Raji (cell line): ENCODE data around the gene ACTRT2.

Source experiments
- POLR2A ChIP-seq: IDR thresholded peaks from 2 replicates; pipeline ENCODE4 v1.6.1; 2011; ENCODE audit warnings: low read depth, low read length, control low read depth; ENCODE audit not compliant: insufficient read depth

ACTRT2 gene

DNA sequence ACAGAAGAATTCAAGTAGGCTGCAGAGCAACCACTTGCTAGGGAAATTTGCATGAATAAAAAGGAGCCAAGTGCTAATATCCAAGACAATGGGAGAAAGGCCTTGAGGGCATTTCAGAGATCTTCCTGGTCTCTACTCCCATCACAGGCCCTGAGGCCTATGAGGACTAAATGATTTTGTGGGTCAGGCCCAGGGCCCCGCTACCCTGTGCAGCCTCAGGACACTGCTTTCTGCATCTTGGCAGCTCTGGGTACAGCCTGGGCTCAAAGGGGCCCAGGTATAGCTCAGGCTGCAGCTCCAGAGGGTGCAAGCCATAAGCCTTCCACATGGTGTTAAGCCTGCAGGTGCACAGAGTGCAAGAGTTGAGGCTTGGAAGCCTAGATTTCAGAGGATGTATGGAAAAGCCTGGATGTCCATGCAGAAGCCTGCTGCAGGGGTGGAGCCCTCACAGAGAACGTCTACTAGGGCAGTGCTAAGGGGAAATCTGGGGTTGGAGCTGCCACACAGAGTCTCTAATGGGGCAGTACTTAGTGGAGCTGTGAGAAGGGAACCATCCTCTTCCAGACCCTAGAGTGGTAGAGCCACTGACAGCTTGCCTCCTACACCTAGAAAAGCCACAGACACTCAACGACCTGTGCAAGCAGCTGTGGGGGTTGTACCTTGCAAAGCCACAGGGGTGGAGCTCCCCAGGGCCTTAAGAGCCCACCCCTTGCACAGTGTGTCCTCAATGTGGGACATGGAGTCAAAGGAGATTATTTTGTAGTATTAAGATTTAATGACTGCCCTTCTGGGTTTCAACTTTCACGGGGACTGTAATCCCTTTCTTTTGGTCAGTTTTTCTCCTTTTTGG is 13.7 kb upstream of the ACTRT2 start:
- no peak for TF ChIP-seq POLR2A

- TF ChIP-seq POLR2A = no peak
Observed at GRCh38 chr1:3009021-3009420, 12.2 kb upstream of the ACTRT2 start.

DNA sequence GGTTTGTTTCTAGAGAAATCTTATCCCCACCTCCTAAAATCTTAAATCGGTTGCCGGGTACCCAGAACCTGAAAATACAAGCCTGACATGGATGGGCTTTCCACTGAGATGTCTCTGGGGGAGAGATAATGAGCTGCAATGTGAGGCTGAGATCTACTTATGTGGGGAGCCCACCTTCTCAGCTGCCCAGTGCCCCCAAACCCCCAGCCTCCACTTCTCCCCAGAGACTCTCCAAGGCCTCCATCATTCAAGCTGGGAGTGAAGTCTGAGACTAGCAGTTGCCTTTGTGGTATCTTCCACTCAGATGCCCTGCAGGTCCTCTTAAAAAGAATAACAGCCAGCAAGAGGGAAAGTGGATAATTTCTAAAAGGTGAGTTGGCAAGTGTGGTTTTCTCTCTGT is 11.7 kb upstream of the ACTRT2 start:
- TF ChIP-seq POLR2A = no peak

- TF ChIP-seq POLR2A = no peak
Observed at GRCh38 chr1:3011127-3011526, 10.1 kb upstream of the ACTRT2 start.

DNA sequence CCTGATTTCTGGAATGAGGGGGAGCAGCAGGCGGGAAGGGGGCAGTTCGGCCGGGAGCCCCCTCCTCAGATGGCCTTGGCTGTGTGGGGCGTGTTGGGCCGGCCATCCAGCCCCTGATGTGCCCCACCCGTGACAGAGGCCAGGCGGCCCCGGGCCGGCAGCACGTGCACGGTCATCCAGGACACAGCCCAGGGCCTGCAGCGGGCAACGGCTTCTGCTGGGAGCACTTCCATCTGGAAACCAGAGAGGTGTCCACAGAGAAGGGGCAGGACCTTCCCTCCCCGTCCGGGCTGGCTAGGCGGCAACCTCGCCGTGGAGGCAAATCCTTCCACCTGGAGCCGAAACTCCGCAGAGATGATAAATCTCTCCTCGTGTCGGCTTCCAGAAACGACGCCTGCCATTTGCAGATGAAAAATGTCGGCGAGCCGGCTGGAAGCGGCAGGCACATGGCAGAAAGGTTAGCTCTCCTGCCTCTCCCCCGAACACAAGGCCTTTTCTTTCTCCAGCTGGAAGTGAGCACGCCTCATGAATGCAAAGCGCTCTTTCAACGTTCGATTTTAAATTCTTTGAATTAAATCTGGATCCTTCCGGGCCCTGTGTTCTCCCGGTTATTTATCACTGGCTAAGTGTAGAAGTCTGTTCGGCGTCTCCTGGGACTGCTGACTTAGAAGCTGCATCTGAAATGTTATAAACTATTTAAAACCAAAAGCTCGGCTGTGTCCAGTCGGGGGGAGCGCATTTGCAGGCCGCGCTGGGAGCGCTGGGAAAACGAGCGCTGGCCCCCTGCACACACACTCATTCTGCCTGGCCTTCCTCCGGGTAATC is 9.4 kb upstream of the ACTRT2 start:
- TF ChIP-seq POLR2A = no peak

- no peak for TF ChIP-seq POLR2A
Observed at GRCh38 chr1:3012456-3013291, 8.6 kb upstream of the ACTRT2 start.

- no peak for TF ChIP-seq POLR2A
Observed at GRCh38 chr1:3013371-3014049, 7.8 kb upstream of the ACTRT2 start.

- no peak for TF ChIP-seq POLR2A
Observed at GRCh38 chr1:3014050-3014440, 7.2 kb upstream of the ACTRT2 start.

- no peak for TF ChIP-seq POLR2A
Observed at GRCh38 chr1:3014443-3015268, 6.6 kb upstream of the ACTRT2 start.

DNA sequence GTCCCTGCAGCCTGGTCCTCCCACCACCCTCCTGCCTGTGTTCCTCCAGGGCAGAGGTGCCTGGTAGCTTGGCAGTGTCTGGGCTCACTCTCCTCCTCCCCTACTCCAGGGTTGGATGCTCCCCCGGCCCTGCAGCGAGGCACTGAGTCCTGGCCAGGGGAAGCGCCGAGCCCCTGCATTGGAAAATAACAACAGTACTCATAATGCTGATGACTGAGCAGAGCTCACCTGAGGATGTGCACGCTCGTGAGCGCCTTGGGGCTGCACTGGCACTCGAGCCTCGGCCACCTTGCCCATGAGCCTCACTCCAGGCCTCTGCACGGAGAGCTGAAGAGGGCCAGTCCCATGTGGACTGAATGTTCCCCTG is 6.0 kb upstream of the ACTRT2 start:
- TF ChIP-seq POLR2A = no peak

DNA sequence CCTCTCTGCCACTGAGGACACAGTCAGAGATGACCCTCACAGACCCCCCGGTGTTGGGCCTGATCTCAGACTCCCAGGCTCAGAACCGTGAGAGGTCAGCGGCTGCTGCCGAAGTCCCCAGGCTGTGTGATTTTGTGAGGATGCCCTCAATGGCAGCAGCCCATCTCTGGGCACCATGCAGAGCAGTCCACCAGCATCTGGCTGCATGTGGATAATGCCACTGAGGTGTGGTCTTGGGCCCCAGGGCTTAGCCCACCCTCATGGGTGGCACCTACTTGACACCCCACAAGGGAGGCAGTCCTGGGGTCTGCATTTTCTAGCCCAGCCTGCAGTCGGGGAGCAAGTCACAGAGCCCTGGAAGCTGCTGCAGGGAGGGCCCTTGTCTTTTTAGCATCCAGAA is 5.5 kb upstream of the ACTRT2 start:
- no peak for TF ChIP-seq POLR2A

DNA sequence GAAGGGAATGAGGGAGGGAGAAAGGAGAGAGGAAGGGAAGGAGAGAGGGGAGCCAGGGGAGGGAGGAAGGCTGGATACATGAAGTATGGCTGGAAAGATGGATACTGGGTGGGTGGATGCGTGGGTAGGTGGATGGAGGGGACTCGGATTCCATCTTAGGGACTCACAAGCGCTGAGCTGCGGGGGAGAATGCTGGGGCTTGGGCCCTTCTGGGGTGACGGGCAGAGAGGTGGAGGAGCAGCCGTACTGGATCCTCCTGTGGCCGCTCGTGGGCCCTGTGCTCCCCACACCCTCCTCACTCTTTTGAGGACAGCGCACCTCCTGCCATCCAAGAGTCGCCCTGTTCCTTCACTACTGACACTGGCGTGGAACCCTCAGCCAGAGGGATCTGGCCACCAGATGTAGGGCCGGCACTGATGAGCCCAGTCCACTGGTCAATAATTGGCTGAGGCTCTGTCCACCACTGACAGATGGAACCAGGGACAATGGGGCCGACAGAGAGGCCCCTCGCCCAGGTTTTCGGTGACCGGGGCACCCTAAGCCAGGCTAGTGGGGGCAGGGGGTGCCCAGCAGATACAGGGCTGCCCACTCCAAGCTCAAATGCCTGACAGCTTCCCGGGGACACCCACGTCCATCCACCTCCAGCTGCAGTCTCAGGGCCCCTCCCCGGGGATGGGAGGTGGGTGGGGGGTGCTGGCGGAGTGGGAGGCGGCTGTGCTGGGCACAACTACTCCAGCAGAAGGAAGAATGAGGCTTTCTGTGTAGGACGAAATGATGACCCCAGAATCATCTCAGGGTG is 4.4 kb upstream of the ACTRT2 start:
- no peak for TF ChIP-seq POLR2A

- TF ChIP-seq POLR2A = no peak
Observed at GRCh38 chr1:3017440-3018050, 3.7 kb upstream of the ACTRT2 start.
